GM18870 (cell line): Measurements from ENCODE around the gene MAPK8.

ENCODE experiments used
- ATAC-seq: cut with Tn5 transposase; IDR thresholded peaks from one replicate; pipeline ENCODE4 v1.9.1; 2021; ENCODE audit warnings: moderate library complexity; ENCODE audit not compliant: unreplicated experiment

The MAPK8 gene

GRCh38 chr10:48381971-48382370 is 75.5 kb downstream of the MAPK8 start:
- ATAC-seq = no peak

GRCh38 chr10:48382982-48383381 is 76.5 kb downstream of the MAPK8 start:
- ATAC-seq = no peak

GRCh38 chr10:48383393-48383792 is 76.9 kb downstream of the MAPK8 start:
- no peak for ATAC-seq

- no peak for ATAC-seq
These were observed 78.2 kb downstream of the MAPK8 start for GRCh38 chr10:48384699-48384982.

- ATAC-seq = no peak
These were observed 82.8 kb downstream of the MAPK8 start for GRCh38 chr10:48389272-48389671.

GRCh38 chr10:48389846-48390557 is 83.5 kb downstream of the MAPK8 start:
- ATAC-seq = no peak

GRCh38 chr10:48390558-48390871 is 84.0 kb downstream of the MAPK8 start:
- no peak for ATAC-seq

- ATAC-seq = peak; percentile 54
These were observed 84.7 kb downstream of the MAPK8 start for GRCh38 chr10:48390933-48391845.

- no peak for ATAC-seq
These were observed 85.5 kb downstream of the MAPK8 start for GRCh38 chr10:48391994-48392393.

GRCh38 chr10:48398261-48398660 is 91.8 kb downstream of the MAPK8 start:
- no peak for ATAC-seq

- no peak for ATAC-seq
These were observed 92.6 kb downstream of the MAPK8 start for GRCh38 chr10:48399056-48399541.

- ATAC-seq = no peak
These were observed 93.1 kb downstream of the MAPK8 start for GRCh38 chr10:48399551-48399950.

GRCh38 chr10:48400129-48400849 is 93.8 kb downstream of the MAPK8 start:
- ATAC-seq = no peak

- no peak for ATAC-seq
These were observed 94.4 kb downstream of the MAPK8 start for GRCh38 chr10:48400850-48401220.

GRCh38 chr10:48404646-48405045 is 98.2 kb downstream of the MAPK8 start:
- no peak for ATAC-seq

- ATAC-seq = no peak
These were observed 99.7 kb downstream of the MAPK8 start for GRCh38 chr10:48406204-48406603.

GRCh38 chr10:48406658-48407057 is 100.2 kb downstream of the MAPK8 start:
- ATAC-seq = no peak

- ATAC-seq = no peak
These were observed 104.0 kb downstream of the MAPK8 start for GRCh38 chr10:48410503-48410902.

GRCh38 chr10:48411510-48411909 is 105.0 kb downstream of the MAPK8 start:
- no peak for ATAC-seq

GRCh38 chr10:48412081-48412480 is 105.6 kb downstream of the MAPK8 start:
- ATAC-seq = no peak

- no peak for ATAC-seq
These were observed 106.5 kb downstream of the MAPK8 start for GRCh38 chr10:48412933-48413332.

GRCh38 chr10:48414160-48414559 is 107.7 kb downstream of the MAPK8 start:
- no peak for ATAC-seq
